ENCODE measurements around the gene PMM2.
"Not testable (repeated sequence)": the region's sequence is repeated elsewhere in the genome, so short reads cannot be mapped to it uniquely, and the experiment has no call there.

- not testable (repeated sequence) for TF ChIP-seq CTCF (conservative IDR thresholded peaks at IDR 0.05; ENCODE audit: low read depth in 2 of 2); ZNF462 (CRISPR knock-in tag; IDR thresholded peaks at IDR 0.05); POLR2AphosphoS5 (IDR thresholded peaks at IDR 0.05; ENCODE audit: low read depth); NANOG (IDR thresholded peaks at IDR 0.05; ENCODE audit: borderline replicate concordance); EZH2 (IDR thresholded peaks at IDR 0.05; ENCODE audit: low read depth, unreplicated experiment); ETS1 (IDR thresholded peaks at IDR 0.05); CREB1 (CRISPR knock-in tag; IDR thresholded peaks at IDR 0.05; ENCODE audit: low read depth); REST (IDR thresholded peaks at IDR 0.05; ENCODE audit: unreplicated experiment); JUNB (IDR thresholded peaks at IDR 0.05; ENCODE audit: unreplicated experiment); EZH2phosphoT487 (IDR thresholded peaks at IDR 0.05; ENCODE audit: unreplicated experiment); STAT1 (IDR thresholded peaks at IDR 0.05; ENCODE audit: unreplicated experiment); ZNF331 (CRISPR knock-in tag; IDR thresholded peaks at IDR 0.05; ENCODE audit: low read depth)
Measured at GRCh38 chr16:8843296-8843695, 45.7 kb downstream of the PMM2 start.
